Stimulated activated CD8-positive, alpha-beta memory T cell treated with anti-CD3 and anti-CD28 coated beads, Interleukin-15, amount 100 ng/mL, for 1 hour (primary cell): ENCODE results near the gene ATP13A2.

Experiments used
- DNase-seq: peaks from one replicate; pipeline ENCODE4 v3.0.0-alpha.2; 2020; ENCODE audit warnings: low read depth

ATP13A2 gene

DNA sequence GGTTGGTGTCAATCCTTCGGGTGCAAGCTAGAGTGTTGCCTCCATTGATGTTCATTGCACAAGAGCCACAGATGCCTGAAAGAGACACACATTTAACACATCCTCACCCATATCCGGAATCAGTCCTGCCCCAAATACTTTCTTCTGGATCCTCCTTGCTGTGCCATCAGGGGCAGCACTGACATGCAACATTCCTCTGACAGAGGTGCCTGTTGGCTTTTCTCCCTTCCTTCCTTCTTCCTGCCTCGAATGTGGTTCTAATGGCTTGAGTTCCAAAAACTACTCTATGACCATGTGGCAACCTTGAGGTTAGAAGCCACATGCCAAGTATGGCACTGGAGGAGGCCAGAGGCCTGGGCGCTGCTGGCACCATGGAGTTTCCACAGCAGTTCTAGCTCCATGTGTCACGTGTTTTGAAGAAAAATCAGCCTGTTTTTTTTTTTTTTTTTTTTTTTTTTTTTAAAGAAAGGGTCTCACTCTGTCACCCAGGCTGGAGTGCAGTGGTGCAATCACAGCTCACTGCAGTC, 17.0 kb upstream of the ATP13A2 start:
- DNase-seq: no peak

DNA sequence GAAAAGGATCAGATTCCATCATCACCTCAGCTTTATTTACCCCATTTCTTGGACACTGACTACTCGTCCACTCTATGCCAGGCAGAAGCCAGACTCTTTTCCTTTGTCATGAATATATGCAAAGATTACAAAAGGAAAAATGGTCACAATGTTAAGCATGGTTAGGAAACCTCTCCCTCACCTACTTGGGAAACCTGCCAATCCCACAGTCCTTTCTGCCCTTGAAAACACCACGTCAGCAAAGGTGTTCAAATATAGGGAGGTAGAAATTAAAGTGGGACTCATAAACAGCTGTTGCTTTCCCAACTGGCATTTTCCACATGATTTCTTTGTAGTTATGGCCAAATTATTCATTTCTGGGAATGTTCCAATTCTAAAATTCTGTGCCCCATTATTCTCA, 16.2 kb upstream of the ATP13A2 start:
- no peak for DNase-seq

DNA sequence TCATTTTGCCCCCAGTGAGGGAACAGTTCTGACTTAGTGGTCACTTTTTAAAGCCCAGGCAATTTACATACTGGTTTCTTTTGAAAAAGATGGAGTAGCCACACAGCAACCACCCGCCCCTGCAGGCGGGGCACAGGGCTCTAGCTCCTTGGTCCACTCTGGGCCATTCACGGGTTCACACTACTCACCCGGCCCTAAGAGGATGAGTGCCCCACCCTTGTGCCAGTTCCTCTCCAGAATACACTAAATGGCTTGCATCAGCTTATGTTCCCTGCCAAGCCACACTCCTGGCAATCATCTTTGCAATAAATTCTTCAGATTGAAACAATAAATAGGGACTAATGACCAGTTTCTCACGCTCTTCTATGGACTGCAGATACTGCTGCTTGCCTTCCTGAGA, 15.7 kb upstream of the ATP13A2 start:
- DNase-seq: no peak

DNA sequence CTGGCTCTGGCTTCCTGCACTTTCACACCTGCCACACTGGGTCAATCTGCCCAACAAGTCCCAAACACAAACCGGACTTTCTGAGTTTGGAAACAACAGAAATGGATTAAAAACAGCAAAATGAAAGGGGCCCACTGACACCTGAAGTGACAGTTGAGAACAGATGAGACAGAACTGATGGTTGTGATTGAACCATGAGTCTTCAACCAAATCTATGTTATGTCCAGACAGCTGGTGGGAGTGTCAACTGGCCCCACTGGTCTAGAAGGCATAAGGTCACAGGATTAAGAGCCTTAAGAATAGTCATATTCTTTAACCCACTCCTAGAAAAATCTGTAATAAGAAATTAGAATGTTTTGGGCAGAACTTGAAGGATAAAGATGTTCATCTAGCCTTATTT, 13.0 kb upstream of the ATP13A2 start:
- DNase-seq: no peak

DNA sequence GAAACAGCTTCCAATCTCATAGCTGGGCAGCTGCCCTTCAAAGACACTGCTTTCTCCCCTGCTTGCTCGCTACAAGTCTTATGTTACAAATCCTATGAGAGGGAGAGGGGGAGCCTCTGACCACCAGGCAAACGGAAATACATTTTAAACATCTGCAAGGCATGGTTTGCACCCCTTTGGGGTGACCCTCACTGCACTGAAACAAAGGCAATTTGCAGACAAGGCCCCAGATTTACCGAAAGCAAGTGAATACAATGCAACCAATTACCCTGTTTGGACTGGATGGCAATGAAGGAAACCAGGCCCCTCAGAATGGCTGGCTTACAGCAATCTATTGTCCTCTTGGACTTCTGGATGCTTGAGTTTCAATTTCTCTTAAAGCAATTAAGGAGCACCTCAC, 11.8 kb upstream of the ATP13A2 start:
- DNase-seq: no peak

DNA sequence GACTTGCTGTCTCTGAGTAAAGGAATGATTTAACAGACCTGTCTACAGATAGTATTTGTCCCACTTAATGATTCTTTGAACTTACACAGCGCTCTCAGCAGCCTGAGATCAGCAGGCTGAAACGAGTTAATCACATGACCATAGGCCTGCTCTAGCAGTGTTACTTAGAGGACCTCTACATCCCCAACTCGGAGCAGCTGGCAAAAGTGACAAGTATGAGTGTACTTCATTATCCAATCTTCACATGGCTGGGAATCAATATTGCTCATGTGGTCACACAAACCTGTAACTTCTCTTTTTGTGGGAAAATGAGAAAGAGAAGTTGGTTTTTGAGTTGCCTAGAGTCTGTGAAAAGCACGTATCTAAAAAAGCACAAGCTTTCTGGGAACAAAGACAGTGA, 11.4 kb upstream of the ATP13A2 start:
- no peak for DNase-seq

DNA sequence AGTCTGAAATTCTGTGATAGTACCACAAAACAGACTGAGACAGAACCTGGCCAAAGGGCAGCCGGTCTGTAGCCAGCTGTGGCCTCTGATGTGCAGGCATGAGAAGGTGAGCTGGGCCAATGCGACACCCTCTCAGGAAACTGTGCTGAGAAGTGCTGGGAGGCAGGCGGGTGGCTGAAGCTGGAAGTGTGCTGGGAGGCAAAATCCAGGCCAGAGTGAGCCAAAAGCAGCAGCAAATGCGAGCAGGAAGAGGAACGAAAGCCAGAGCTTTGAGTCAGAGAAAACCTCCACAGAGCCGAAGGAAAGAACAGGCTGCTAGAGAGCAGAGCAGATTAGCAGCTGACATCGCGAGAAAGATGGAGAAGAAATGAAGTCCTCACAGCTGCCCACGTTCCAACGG, 10.2 kb upstream of the ATP13A2 start:
- no peak for DNase-seq

DNA sequence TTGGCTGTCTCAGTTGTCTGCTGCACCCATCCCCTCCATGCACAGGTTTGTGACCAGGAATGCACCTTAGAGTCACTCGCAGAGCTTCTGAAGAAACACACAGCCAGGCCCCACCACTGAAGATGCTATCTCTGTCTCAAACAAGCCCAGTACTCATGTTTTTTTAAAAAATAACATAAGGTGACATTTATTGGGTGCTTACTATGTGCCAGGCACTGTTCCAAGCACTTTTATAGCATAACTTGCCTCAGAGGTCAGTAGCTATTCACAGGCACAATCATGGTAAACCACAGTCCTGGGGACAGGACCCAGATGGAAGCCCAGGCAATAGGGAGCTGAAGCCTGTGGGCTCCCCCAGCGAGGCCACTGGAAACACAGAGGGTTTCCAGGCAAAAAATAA, 8.8 kb upstream of the ATP13A2 start:
- DNase-seq: no peak

DNA sequence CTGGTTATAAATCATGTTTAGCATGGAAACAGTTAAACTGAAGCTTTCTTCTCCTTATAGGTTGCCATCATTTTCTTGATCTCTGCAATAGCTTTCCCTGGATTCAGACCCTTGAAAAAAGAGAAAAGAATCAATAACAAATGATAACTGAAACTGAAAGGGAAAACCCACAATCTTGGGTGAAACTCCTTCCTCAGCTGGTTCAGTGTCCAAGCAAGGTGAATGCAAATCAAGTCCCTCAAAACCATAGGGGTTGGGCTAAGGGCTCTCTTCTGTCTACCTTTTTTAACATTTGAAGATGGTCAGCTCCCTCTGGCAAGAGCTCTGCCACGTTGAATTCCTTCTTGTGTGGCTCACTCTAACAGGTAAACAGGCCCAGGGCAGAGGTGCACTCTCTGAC, 7.1 kb upstream of the ATP13A2 start:
- no peak for DNase-seq

DNA sequence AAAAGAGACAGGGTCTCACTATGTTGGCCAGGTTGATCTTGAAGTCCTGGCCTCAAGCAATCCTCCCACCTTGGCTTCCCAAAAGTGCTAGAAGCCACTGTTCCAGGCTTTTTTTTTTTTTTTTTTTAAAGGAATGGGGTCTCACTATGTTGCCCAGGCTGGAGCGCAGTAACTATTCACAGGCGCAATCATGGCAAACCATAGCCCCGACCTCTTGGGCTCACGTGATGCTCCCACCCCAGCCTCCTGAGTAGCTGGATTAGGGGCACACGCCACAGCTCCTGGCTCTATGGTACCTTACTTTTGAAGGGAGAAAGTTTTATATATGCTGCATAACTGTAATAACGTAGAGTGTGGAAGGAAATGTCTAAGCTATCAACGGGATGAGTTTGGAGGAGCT, 5.7 kb upstream of the ATP13A2 start:
- DNase-seq: no peak

DNA sequence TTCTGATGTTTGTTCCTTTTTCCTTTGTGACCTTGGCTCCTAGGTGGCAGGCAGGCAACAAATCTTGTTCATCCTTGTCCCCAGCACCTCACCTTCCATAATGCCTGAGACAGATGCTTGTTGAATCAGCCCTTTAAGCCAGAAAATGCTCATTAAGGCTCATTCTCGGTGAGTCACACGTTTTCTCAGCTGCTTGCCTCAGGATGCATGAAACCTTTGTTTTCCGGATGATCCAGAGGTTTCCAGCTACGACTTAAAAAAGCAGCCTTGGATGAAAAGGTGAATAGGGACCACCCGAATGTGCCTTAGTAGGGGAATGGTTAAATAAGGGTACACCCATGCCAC, 4.6 kb upstream of the ATP13A2 start:
- no peak for DNase-seq

DNA sequence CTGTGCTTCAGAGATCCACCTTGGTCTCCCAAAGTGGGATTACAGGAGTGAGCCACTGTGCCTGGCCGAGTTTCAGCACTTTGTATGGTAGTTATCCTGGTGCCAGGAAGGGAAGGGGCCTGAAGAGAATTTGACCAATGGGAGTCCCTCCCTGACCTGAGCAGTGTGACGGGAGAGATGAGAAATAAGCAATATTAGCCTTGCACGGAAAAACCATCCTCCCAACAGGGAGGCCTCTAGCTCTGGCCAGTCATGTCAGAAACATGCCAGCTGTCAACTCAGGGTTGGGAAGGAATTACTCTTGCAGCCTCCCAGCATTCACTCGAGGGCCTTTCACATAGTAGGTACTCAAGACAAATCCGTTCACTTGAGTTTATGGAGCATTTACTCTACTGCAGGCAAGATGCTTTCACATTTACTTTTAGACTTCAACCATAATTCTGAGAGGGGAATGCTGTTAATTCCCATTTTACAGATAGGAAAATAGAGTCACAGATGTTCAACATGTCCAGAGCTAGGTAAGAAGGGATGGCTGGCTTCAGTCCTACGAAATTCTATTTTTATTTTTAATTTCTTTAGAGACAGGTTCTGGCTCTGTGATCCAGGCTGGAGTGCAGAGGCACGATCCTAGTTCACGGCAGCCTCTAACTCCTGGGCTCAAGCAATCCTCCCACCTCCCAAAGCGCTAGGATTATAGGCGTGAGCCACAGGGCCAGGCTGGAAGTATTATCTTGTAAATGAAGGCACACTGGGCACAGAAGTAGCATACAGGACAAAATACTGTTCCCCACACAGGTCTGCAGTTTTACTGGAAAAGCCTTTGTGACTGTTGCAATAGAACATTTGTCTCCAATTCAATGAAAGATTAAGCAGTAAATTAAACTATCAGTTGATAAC, 3.2 kb upstream of the ATP13A2 start:
- DNase-seq: no peak

DNA sequence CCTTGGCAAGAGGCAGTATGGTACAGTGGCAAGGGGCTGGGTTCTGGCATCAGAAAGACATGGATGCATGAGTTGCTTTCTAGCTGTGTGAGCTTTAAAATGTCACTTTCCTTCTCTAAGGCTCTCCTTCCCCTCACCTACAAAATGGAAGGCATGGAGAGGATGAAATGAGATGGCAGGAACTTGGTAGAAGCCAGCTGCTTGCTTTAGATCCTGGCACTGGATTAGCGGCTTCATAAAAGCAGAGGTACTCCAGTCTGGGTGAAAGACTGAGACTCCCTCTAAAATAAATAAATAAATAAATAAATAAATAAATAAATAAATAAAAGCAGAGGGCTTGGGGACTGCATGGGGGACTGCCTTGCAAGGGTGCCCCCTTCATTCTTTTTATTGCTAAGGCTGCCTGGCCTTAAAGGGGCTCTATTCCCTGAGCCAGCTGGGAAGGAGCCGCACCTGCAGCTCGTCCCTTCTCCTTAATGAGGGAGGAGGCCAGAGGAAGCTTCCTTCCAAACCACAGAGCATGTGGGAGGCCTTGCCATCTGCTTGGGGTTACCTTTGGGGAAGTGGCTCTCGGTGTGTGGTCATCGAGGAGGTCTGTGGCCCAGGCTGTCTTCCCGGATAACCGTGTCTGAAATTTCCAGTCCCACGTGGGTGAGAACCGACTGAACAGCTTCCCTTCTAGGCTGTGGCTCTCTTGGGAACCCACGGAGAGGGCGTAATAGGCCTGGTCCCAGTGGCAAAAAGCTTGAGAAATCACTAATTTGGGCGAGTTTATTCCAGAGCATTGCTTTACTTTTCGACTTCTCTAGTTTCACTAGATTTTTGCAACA, 2.0 kb upstream of the ATP13A2 start:
- no peak for DNase-seq

DNA sequence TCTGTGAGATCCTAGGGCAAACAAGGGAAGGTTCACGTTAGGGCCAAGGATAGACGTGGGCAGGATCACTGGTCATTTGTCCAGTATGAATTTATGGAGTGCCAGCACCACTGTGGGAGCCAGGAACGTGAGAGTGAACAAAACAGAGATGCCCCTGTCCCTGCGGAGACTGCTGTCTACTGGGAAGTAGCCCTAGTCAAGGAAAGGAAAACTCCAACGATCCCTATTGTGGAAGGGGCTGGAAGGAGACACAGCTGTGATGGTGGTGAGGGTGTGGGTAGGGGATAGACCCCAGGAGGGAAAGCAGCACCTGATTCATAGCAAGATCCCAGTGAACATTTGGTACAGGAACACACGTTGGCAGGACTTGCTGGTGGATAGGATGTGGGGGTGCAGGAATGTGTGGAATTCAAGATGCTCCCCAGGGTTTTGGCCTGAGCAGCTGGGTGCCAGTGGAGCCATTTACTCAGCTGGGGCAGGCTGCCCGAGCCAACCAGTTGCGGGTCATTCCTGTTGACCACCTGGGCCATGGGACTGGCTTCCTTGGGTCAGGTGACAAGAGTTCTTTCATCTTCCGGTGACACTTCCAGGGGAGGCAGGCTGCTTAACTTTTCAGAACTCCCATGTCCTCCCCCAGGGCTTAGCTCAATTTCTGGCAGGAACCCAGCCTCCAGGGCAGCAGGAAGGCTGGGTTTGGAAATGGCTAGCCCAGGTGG, 1.2 kb upstream of the ATP13A2 start:
- DNase-seq: no peak

DNA sequence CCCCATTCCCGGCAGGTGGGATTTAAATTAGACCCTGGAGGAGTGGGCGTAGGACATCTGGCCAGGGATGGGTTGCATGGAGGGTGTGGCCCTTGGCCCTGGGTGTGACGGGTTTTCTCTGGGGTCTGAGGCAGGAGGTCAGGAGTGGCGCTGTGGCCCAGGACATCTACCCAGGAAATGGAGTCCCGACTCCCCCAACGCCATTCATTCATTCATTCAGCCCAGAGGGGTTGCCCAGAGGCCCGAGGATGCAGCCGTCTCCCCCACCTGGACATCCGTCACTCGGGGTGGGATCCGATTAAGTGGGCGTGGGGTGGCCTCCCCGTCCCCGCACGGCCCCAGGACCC, 663 bp downstream of the ATP13A2 start:
- DNase-seq: no peak

DNA sequence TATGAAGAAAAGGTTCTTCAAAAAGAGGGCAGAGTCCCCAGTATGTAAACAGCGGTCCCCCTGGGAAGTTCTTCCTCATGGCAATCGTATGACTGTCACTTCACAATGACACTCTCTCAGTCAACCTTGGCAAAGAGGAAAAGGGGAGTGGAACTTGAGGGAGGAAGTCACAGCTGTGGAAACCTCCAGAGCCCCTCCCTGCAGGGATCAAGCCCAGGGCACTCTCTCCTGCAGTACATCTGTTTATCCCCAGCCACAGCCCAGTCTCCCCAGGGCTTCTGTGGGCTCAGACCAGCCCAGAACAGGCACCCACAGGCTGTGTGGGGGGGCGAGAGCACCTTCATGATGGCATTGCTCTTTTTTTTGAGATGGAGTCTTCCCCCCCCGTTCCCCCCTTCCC, 2.0 kb downstream of the ATP13A2 start:
- DNase-seq: no peak

DNA sequence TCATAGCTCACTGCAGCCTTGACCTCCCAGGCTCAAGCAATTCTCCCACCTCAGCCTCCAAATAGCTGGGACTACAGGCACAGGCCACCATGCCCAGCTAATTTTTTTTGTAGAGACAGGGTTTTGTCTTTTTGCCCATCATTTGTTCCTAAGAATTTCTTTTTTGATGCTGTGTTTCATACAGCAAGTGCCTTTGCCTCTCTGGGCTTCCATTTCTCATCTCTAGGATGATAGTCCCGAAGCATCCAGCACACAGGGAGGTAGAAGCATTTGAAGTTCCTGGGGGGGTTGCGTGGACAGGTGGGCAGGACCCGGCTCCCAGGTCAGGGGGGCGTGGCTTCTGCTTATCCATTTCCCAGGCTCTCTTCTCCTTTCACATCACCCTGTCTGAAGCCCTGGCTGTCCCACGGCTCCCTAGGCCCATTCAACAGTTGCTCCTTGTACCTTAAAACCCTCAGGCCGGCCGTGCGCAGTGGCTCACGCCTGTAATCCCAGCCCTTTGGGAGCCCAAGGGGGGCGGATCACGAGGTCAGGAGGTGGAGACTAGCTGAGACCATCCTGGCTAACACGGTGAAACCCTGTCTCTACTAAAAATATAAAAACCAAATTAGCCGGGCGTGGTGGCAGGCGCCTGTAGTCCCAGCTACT, 3.4 kb downstream of the ATP13A2 start:
- no peak for DNase-seq

DNA sequence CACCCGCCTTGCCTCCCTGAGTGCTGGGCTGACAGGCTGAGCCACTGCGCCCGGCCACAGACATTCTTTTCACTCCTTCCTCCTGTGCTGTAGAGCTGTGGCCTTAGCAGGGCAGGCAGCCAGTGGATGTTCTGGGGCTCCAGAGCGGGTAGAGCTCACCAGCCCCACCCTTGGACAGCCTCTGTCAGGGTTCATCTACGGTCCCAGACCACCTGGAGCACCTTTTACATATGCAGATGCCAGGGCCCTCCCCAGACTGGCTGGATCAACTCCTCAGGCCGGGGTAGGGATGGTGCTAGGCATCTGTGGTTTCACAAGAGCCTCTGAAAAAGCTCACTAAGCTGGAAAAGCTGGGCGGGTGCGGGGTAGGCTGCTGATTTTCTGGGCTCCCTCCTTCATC, 4.6 kb downstream of the ATP13A2 start:
- DNase-seq: no peak

DNA sequence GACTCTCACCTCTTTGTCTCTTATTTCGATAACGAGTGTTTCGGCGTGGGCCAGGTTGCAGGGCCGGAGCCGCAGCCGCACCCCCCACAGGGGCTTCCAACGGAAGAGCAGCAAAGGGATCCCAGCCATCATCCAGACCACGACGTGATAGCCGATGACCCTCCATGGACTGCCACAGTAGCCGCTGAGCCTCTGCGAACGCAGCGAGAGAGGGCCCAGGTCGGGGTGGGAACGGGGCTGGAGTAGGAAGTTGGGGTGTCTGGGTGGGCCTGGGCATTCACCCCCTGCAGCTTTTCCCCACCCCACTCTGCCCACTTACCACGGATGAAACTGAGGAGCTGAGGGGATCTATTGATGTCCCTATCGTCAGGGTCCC, 6.4 kb downstream of the ATP13A2 start:
- no peak for DNase-seq

DNA sequence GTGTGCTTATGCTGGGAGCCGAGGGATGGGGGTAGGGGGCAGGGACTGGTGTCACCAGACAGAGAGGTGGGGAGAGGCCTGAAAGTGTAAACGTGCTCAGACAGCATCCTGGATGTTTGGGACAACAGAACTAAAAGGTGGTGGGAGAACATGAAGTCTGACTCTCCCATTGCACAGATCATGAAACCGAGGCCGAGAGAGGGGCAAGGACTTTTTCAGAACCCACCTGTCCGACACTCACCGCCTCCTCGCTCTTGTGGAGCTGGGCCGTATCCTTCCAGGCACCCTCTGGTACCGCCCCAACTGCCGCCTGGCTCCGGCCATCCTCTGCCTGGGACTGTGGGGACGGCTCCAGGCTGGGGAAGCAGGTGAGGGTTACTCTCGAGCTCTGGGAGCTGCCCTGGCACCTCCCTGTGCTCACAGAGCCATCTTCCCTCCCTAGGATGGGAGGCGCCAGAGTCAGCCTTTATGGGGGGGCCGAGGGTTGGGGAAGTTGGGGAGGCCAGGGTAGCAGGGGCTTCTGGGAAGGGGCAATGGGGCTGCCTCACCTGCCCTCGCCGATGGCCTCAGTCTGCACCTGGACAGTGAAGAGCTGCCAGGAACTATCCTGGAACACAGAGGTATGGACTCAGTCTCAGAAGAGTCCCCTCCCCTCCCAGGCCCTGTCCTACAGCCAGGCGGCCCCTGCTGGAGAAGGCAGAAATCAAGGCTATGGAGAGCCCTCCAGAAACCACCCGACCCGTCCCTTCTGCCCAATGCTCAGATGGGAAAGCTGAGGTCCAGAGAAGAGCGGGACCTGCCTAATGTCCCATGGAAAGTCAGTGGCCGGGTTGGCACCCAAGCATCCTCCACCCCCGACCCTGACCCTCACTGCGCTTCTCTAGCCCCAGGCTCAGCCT, 7.0 kb downstream of the ATP13A2 start:
- DNase-seq: no peak

DNA sequence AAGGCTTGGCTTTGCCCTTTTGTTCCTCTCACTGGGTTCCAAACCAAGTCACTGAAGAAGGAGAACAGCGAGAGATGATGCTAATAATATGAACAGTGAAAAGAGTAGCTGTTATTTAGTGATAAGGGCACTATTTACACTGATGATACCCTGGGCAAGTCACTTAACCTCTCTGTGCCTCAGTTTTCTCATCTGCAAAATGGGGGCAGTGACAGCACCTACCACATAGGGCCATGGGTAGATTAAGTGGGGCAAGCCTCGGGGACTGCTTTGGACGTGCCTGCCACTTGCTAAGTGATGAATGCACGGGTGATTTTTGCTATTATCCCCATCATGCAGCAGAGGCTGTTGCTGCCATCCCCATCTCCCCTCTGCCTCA, 9.2 kb downstream of the ATP13A2 start:
- DNase-seq: no peak
